Osteocyte (in vitro differentiated cells): ENCODE data around the gene TBKBP1. TPM values are rescaled to one million over a fixed set of nuclear protein-coding genes. Genes with fewer than 3 reads are reported as not detected.

Experiments
- DNase-seq: peaks from one replicate; pipeline ENCODE4 v3.0.0; 2021; ENCODE audit warnings: mixed read lengths; ENCODE audit not compliant: unreplicated experiment; ENCODE audit errors: extremely low spot score
- H3K27ac Mint-ChIP-seq: one replicate; pipeline ENCODE4 v1.8.0; 2021; ENCODE audit warnings: mild to moderate bottlenecking, mixed read lengths; ENCODE audit not compliant: unreplicated experiment
- H3K27me3 Mint-ChIP-seq: one replicate; pipeline ENCODE4 v1.8.0; 2021; ENCODE audit warnings: mixed read lengths; ENCODE audit not compliant: unreplicated experiment
- H3K36me3 Mint-ChIP-seq: one replicate; pipeline ENCODE4 v1.8.0; 2021; ENCODE audit warnings: mixed read lengths; ENCODE audit not compliant: unreplicated experiment
- H3K4me1 Mint-ChIP-seq: one replicate; pipeline ENCODE4 v1.8.0; 2021; ENCODE audit warnings: mixed read lengths; ENCODE audit not compliant: unreplicated experiment
- H3K4me3 Mint-ChIP-seq: one replicate; pipeline ENCODE4 v1.8.0; 2021; ENCODE audit warnings: mild to moderate bottlenecking, moderate library complexity, mixed read lengths; ENCODE audit not compliant: unreplicated experiment
- H3K9me3 Mint-ChIP-seq: one replicate; pipeline ENCODE4 v1.8.0; 2021; ENCODE audit warnings: mixed read lengths; ENCODE audit not compliant: unreplicated experiment
- CTCF ChIP-seq: fragments of 200-600 bp; sonication (generic); IDR thresholded peaks from 2 replicates; pipeline ENCODE4 v1.5.0; 2021; ENCODE audit warnings: antibody characterized with exemption, mild to moderate bottlenecking, moderate library complexity
- total RNA-seq: library from RNA; stranded (reverse); gene quantifications from 2 replicates; pipeline ENCODE4 v1.2.1, GENCODE V29; 2021

TBKBP1 gene
- total RNA-seq, 1 donor from 2014 or later = 16.5 TPM

- H3K36me3 Mint-ChIP-seq = no peaks in the 10 kb centered on the region
- H3K4me1 Mint-ChIP-seq = peaks cover 30% of the 10 kb centered on the region
- H3K9me3 Mint-ChIP-seq = no peaks in the 10 kb centered on the region
- no peak overlapping the region for H3K4me3 Mint-ChIP-seq
- no peak for TF ChIP-seq CTCF
- DNase-seq = no peak
- no peak overlapping the region for H3K27ac Mint-ChIP-seq
- H3K27me3 Mint-ChIP-seq = peaks cover 44% of the 10 kb centered on the region
Measured at GRCh38 chr17:47720196-47720595, 26.2 kb downstream of the TBKBP1 start.

GRCh38 chr17:47720754-47721533 lies 27.0 kb downstream of the TBKBP1 start:
- Mint-ChIP-seq H3K4me3 (no peak overlapping the region), H3K27me3 (peaks cover 43% of the 10 kb centered on the region), H3K36me3 (no peaks in the 10 kb centered on the region), H3K9me3 (no peaks in the 10 kb centered on the region), H3K27ac (no peak overlapping the region), H3K4me1 (peaks cover 30% of the 10 kb centered on the region)
- TF ChIP-seq CTCF = no peak
- DNase-seq = no peak

GRCh38 chr17:47721725-47722124 lies 27.8 kb downstream of the TBKBP1 start:
- Mint-ChIP-seq H3K27me3 (peaks cover 48% of the 10 kb centered on the region), H3K36me3 (no peaks in the 10 kb centered on the region), H3K4me3 (no peak overlapping the region), H3K9me3 (no peaks in the 10 kb centered on the region), H3K4me1 (peaks cover 30% of the 10 kb centered on the region), H3K27ac (no peak overlapping the region)
- no peak for TF ChIP-seq CTCF
- DNase-seq = no peak

GRCh38 chr17:47724705-47725104 lies 30.7 kb downstream of the TBKBP1 start:
- Mint-ChIP-seq H3K4me3 (no peak overlapping the region), H3K27me3 (peaks cover 41% of the 10 kb centered on the region), H3K9me3 (no peaks in the 10 kb centered on the region), H3K27ac (no peak overlapping the region), H3K36me3 (no peaks in the 10 kb centered on the region), H3K4me1 (peaks cover 17% of the 10 kb centered on the region)
- no peak for TF ChIP-seq CTCF
- no peak for DNase-seq

- H3K36me3 Mint-ChIP-seq = no peaks in the 10 kb centered on the region
- no peak overlapping the region for H3K27ac Mint-ChIP-seq
- peaks cover 8% of the 10 kb centered on the region for H3K4me1 Mint-ChIP-seq
- peaks cover 50% of the 10 kb centered on the region for H3K27me3 Mint-ChIP-seq
- TF ChIP-seq CTCF = no peak
- no peak for DNase-seq
- H3K9me3 Mint-ChIP-seq = no peaks in the 10 kb centered on the region
- H3K4me3 Mint-ChIP-seq = no peak overlapping the region
Measured at GRCh38 chr17:47725446-47726111, 31.6 kb downstream of the TBKBP1 start.
